HepG2 (cell line): ENCODE measurements around the gene GNA15. TPM values are rescaled to one million over a fixed set of nuclear protein-coding genes. Genes with fewer than 3 reads are reported as not detected.

Experiments used
- HMGXB4 ChIP-seq, 2 experiments: sonication (generic) in 1 of 2; formaldehyde crosslinking in 1 of 2; IDR thresholded peaks; 2 replicates each; pipeline versions ENCODE4 v1.4.0 to v1.6.1; 2018 to 2020; ENCODE audit warnings: missing genetic modification reagents in 2 of 2, borderline replicate concordance in 1 of 2, low read depth in 1 of 2, mild to moderate bottlenecking in 1 of 2, missing biosample characterization in 1 of 2
- NKX3-1 ChIP-seq: sonication (generic); formaldehyde crosslinking; IDR thresholded peaks from 2 replicates; pipeline ENCODE4 v1.5.0; 2020; ENCODE audit warnings: missing genetic modification reagents
- SMC3 ChIP-seq: IDR thresholded peaks from 2 replicates; pipeline ENCODE4 v1.6.1; 2011; ENCODE audit warnings: low read length, improper control_type of control experiment
- ZBTB2 ChIP-seq: sonication (generic); formaldehyde crosslinking; IDR thresholded peaks from 2 replicates; pipeline ENCODE4 v1.8.0; 2022; ENCODE audit warnings: low read depth, missing genetic modification reagents
- ZNF101 ChIP-seq: sonication (generic); formaldehyde crosslinking; IDR thresholded peaks from 2 replicates; pipeline ENCODE4 v1.4.0; 2020; ENCODE audit warnings: mild to moderate bottlenecking, low read depth, missing genetic modification reagents, borderline replicate concordance
- ZNF326 ChIP-seq: sonication (generic); formaldehyde crosslinking; IDR thresholded peaks from 2 replicates; pipeline ENCODE4 v1.4.0; 2020; ENCODE audit warnings: missing genetic modification reagents, borderline replicate concordance
- ZNF33A ChIP-seq: sonication (generic); formaldehyde crosslinking; IDR thresholded peaks from 2 replicates; pipeline ENCODE4 v1.5.1; 2020; ENCODE audit warnings: missing genetic modification reagents, mild to moderate bottlenecking, moderate library complexity, borderline replicate concordance
- ZNF691 ChIP-seq: sonication (generic); formaldehyde crosslinking; IDR thresholded peaks from 2 replicates; pipeline ENCODE4 v1.4.0; 2020; ENCODE audit warnings: missing genetic modification reagents, low read depth, mild to moderate bottlenecking, borderline replicate concordance
- ZNF772 ChIP-seq: sonication (generic); formaldehyde crosslinking; IDR thresholded peaks from 2 replicates; pipeline ENCODE4 v1.5.0; 2020; ENCODE audit warnings: mild to moderate bottlenecking, missing genetic modification reagents
- polyA plus RNA-seq, 8 experiments: library from polyadenylated mRNA; depleted of rRNA in 3 of 8; stranded (reverse) in 7 of 8; unstranded in 1 of 8; fragments of >200 nt; fragmentation: Illumina TruSeq in 4 of 8; extraction: Trizol in 4 of 8; gene quantifications; 2 replicates each; pipeline versions ENCODE4 v1.2.1 to v1.2.3, GENCODE V29; 2011 to 2016; ENCODE audit warnings: low read depth in 4 of 8, missing spikeins in 1 of 8, mixed read lengths in 1 of 8; ENCODE audit not compliant: insufficient read depth in 1 of 8
- total RNA-seq, 5 experiments: library from RNA; depleted of rRNA; stranded (reverse); fragments of >200 nt; fragmentation: Illumina TruSeq; extraction: Trizol; gene quantifications; 2 replicates each; pipeline ENCODE4 v1.2.3, GENCODE V29; 2016; ENCODE audit warnings: low read depth in 1 of 5

Gene GNA15
- total and polyA plus RNA-seq, 2 of the 13 experiments (the other 11 are each of a cell fraction or from before 2014, with no cell fraction given), result not detected

GRCh38 chr19:3113100-3114017 lies 22.5 kb upstream of the GNA15 start (continued):
- no peak for TF ChIP-seq ZNF33A (CRISPR knock-in tag)
- TF ChIP-seq ZNF691, result no peak
- no peak for TF ChIP-seq ZBTB2 (CRISPR knock-in tag)
- TF ChIP-seq ZNF326 (CRISPR knock-in tag), result no peak
- TF ChIP-seq NKX3-1 (CRISPR knock-in tag), result no peak
- TF ChIP-seq ZNF772 (CRISPR knock-in tag), result no peak
- no peak for TF ChIP-seq ZNF101
- no peak for TF ChIP-seq HMGXB4 (CRISPR knock-in tag; IDR thresholded peaks at IDR 0.05; ENCODE audit: borderline replicate concordance in 1 of 2, low read depth in 1 of 2)
- TF ChIP-seq SMC3, result no peak
